ENCODE data around the gene TMEM269. TPM values are rescaled to one million over a fixed set of nuclear protein-coding genes. Genes with fewer than 3 reads are reported as not detected.

Gene TMEM269
- total and polyA plus RNA-seq, 2 experiments from 2014 or later = not detected

DNA sequence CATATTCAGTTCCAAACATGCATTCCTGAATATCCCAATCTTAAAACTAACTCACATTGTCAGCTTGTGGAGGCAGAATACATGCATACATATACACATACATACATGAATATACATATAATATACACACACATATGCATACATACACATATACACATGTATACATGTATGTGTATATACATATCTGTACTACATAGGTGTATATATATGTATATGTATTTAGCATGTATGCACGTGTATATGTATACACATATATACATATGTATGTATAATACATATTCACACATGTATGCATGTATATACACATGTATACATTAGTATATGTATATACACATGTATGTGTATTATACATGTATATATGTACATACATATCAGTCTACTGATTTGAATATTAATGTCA is 60.4 kb downstream of the TMEM269 start:
- Histone ChIP-seq H3F3A (ENCODE audit: insufficient read depth) (peaks cover 17% of the 10 kb centered on the region), H3K4me3 (no peak overlapping the region), H3K36me3 (ENCODE audit: low read depth) (peaks cover 9% of the 10 kb centered on the region; the same call in 1 of the 2 replicates), H2AFZ (no peak overlapping the region), H3K4me2 (ENCODE audit: unreplicated experiment) (peak overlapping the region; percentile 99), H3K79me2 (ENCODE audit: insufficient read depth) (peaks cover 20% of the 10 kb centered on the region), H3K9ac (no peak overlapping the region), H3K9me3 (ENCODE audit: low read depth) (no peaks in the 10 kb centered on the region), H3K4me1 (ENCODE audit: insufficient read depth) (peaks cover 22% of the 10 kb centered on the region), H3K27ac (peak overlapping the region; percentile 45), H4K20me1 (ENCODE audit: insufficient read depth) (no peaks in the 10 kb centered on the region), H3K9me2 (ENCODE audit: insufficient read depth) (no peaks in the 10 kb centered on the region), H3K27me3 (replicated peaks; ENCODE audit: insufficient read depth) (no peaks in the 10 kb centered on the region)
- TF ChIP-seq EZH2 (IDR thresholded peaks at IDR 0.05; ENCODE audit: insufficient read depth, poor library complexity, severe bottlenecking) = no peak
- no peak for TF ChIP-seq EZH2phosphoT487 (IDR thresholded peaks at IDR 0.05; ENCODE audit: insufficient read depth, low read depth)
- no peak for DNase-seq
- in situ Hi-C loops (cut with MboI) = no loop called here
- 91 to 100% methylated on average over 1 of the region's 1 CpG for WGBS, 2 experiments (ENCODE audit: low coverage in 1 of 2, low lambda C conversion rate in 2 of 2, missing lambda C conversion rate in 2 of 2)

DNA sequence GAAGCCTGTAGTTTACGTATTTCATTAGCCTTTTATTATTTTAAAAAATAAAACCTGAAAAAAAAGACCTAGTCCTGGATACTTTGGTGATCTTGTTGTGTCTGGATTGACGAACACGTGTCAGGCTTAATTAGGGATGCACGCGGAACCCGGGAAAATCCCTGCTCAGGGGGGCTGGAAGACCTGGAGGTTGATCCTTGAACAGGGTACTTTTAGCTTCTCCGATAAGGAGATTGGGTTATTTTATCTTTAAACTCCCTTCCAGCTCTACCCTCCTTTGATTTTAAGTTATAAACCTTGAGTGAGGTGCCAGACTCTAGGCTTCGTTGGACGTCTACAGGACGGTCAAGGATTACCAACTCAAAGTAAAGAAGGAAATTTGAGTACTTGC is 61.1 kb downstream of the TMEM269 start:
- Histone ChIP-seq H3K79me2 (ENCODE audit: insufficient read depth) (peaks cover 20% of the 10 kb centered on the region), H3K4me1 (ENCODE audit: insufficient read depth) (peaks cover 22% of the 10 kb centered on the region), H3K27ac (no peak overlapping the region), H3K4me3 (peak overlapping the region; percentile 87), H4K20me1 (ENCODE audit: insufficient read depth) (no peaks in the 10 kb centered on the region), H2AFZ (peak overlapping the region; percentile 99), H3K4me2 (ENCODE audit: unreplicated experiment) (peak overlapping the region; percentile 99), H3K9me2 (ENCODE audit: insufficient read depth) (no peaks in the 10 kb centered on the region), H3K27me3 (replicated peaks; ENCODE audit: insufficient read depth) (no peaks in the 10 kb centered on the region), H3F3A (ENCODE audit: insufficient read depth) (peaks cover 17% of the 10 kb centered on the region), H3K9ac (peak overlapping the region; percentile 59), H3K36me3 (ENCODE audit: low read depth) (peaks cover 9% of the 10 kb centered on the region), H3K9me3 (ENCODE audit: low read depth) (no peaks in the 10 kb centered on the region)
- DNase-seq = no peak
- TF ChIP-seq EZH2phosphoT487 (IDR thresholded peaks at IDR 0.05; ENCODE audit: insufficient read depth, low read depth) = no peak
- no peak for TF ChIP-seq EZH2 (IDR thresholded peaks at IDR 0.05; ENCODE audit: insufficient read depth, poor library complexity, severe bottlenecking)
- WGBS, 2 experiments (ENCODE audit: low coverage in 1 of 2, low lambda C conversion rate in 2 of 2, missing lambda C conversion rate in 2 of 2) = 4 to 5% methylated on average over 10 of the region's 10 CpGs
- in situ Hi-C loops (cut with MboI) = no loop called here

DNA sequence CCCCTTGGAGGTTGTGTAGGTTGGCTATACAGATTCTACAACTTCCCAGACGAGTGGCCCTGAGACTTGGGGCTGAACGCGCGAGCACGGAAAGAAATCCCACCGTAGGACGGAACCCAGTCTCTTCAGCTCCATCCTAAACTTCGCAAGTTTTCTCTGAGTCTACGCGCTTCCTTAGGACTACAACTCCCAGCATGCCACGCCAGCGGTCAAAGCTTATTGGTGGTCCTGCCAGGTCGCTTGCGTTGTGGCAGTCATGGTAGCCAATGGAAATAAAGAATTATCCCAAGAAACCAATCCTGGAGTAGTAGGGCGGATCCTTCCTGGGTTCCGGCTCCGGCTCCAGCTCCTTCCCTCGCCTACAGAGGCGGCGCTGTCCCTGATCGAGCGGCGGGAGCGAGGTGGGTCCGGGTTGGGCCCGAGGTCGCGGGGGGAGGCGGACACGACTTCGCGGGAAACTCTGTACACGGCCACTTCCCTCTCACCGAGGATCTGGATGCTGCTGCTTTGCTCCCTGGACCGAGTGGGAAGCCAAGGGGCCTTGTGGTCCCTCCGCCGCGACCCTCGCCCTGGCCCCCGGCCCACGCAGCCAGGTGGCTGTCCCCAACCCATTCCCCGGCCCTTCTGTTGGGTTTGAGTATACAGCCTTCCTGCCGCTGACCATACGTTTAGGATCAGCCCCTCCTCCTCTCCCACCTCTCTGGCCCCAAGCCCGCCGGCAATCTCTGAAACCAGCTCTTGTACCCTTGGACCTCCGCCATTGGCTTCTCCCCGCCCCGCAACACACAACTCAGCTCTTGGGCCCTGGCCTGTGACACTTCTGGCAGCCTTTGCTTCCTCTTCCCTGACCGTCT is 61.7 kb downstream of the TMEM269 start, which contains the start of gene ZNF691:
TSS of gene ZNF691 (plus strand) at position 357 of the 854 bp plus-strand sequence. CDS start 3,046 bp downstream, outside the sequence.
- 2% methylated on average over 40 to 42 of the region's 50 CpGs for WGBS, 2 experiments (ENCODE audit: low coverage in 1 of 2, low lambda C conversion rate in 2 of 2, missing lambda C conversion rate in 2 of 2)
- peaks cover 20% of the 10 kb centered on the region for H3K79me2 ChIP-seq (ENCODE audit: insufficient read depth)

DNA sequence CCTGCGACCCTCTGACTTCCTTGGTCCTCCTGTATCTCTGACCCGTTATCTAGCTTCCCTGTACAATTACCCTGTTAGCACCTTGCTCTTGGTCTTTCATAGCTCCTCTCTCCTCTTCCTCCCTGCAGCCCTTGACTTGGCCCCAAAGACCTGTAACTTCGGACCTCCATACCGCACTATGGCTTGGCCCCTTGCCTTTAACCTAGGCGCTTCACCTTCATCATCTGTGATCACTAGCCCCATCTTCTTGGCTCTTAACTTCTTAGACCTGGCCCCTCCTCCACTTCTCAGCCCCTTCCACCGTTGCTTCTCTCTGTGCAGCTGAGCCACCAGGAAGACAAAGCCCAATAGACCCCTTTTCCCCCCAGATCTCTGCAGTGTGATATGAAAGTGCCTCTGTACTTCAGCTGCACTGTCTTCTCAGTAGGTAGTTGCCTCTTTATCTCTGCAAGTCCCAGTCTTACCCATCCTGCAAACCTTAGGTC is 62.4 kb downstream of the TMEM269 start:
- H3F3A ChIP-seq (ENCODE audit: insufficient read depth) = peaks cover 17% of the 10 kb centered on the region
- peak overlapping the region; percentile 87 for H3K4me3 ChIP-seq
- peak overlapping the region; percentile 88 for H2AFZ ChIP-seq
- no peak for DNase-seq
- H3K79me2 ChIP-seq (ENCODE audit: insufficient read depth) = peaks cover 20% of the 10 kb centered on the region
- TF ChIP-seq EZH2phosphoT487 (IDR thresholded peaks at IDR 0.05; ENCODE audit: insufficient read depth, low read depth) = no peak
- H3K36me3 ChIP-seq (ENCODE audit: low read depth) = no peaks in the 10 kb centered on the region; the same call in 1 of the 2 replicates
- no peaks in the 10 kb centered on the region for H4K20me1 ChIP-seq (ENCODE audit: insufficient read depth)
- H3K4me2 ChIP-seq (ENCODE audit: unreplicated experiment) = peak overlapping the region; percentile 94
- no peaks in the 10 kb centered on the region for H3K9me2 ChIP-seq (ENCODE audit: insufficient read depth)
- H3K27ac ChIP-seq = no peak overlapping the region
- peak overlapping the region; percentile 84 for H3K9ac ChIP-seq
- peaks cover 22% of the 10 kb centered on the region for H3K4me1 ChIP-seq (ENCODE audit: insufficient read depth)
- H3K9me3 ChIP-seq (ENCODE audit: low read depth) = no peaks in the 10 kb centered on the region
- H3K27me3 ChIP-seq (replicated peaks; ENCODE audit: insufficient read depth) = no peaks in the 10 kb centered on the region
- WGBS, 2 experiments (ENCODE audit: low coverage in 1 of 2, low lambda C conversion rate in 2 of 2, missing lambda C conversion rate in 2 of 2) = 14% methylated on average over 6 of the region's 6 CpGs
- in situ Hi-C loops (cut with MboI) = no loop called here

More for the DNA sequence above, 61.7 kb downstream of the TMEM269 start, which contains the start of gene ZNF691:
- H3K9ac ChIP-seq = peak within 1 kb of the TSS; percentile 84
- H3K4me2 ChIP-seq (ENCODE audit: unreplicated experiment) = peak within 1 kb of the TSS; percentile 99
- H3F3A ChIP-seq (ENCODE audit: insufficient read depth) = peaks cover 17% of the 10 kb centered on the region
- H3K4me1 ChIP-seq (ENCODE audit: insufficient read depth) = peaks cover 22% of the 10 kb centered on the region
- TF ChIP-seq EZH2phosphoT487 (IDR thresholded peaks at IDR 0.05; ENCODE audit: insufficient read depth, low read depth) (no peak), EZH2 (IDR thresholded peaks at IDR 0.05; ENCODE audit: insufficient read depth, poor library complexity, severe bottlenecking) (no peak)
- no peaks in the 10 kb centered on the region for H3K27me3 ChIP-seq (replicated peaks; ENCODE audit: insufficient read depth)
- no peak within 1 kb of the TSS for H3K27ac ChIP-seq
- H3K4me3 ChIP-seq = peak within 1 kb of the TSS; percentile 87
- H3K9me3 ChIP-seq (ENCODE audit: low read depth) = no peaks in the 10 kb centered on the region
- no peaks in the 10 kb centered on the region for H3K9me2 ChIP-seq (ENCODE audit: insufficient read depth)
- H2AFZ ChIP-seq = peak within 1 kb of the TSS; percentile 99
- H4K20me1 ChIP-seq (ENCODE audit: insufficient read depth) = no peaks in the 10 kb centered on the region
- in situ Hi-C loops (cut with MboI) = no loop called here
- peaks cover 4% of the 10 kb centered on the region for H3K36me3 ChIP-seq (ENCODE audit: low read depth)
- peak; percentile 99 for DNase-seq
